Mammary epithelial cell (primary cell): ENCODE results near the gene ST6GAL2.

ENCODE experiments used
- EZH2 ChIP-seq: IDR thresholded peaks from 2 replicates; pipeline ENCODE4 v1.6.1; 2012; ENCODE audit warnings: low read length, inconsistent platforms, borderline replicate concordance
- TF ChIP-seq, protein P1 (sequence below), 2 donors: IDR thresholded peaks in 1 of 2; conservative IDR thresholded peaks in 1 of 2; 2 replicates each; pipeline ENCODE4 v1.5.1; 2011 to 2012; ENCODE audit warnings: inconsistent platforms in 2 of 2, low read length in 2 of 2, mild to moderate bottlenecking in 2 of 2, control low read depth in 1 of 2, low read depth in 1 of 2; ENCODE audit not compliant: insufficient read depth in 1 of 2; ENCODE audit errors: extremely low read depth in 1 of 2

DNA sequence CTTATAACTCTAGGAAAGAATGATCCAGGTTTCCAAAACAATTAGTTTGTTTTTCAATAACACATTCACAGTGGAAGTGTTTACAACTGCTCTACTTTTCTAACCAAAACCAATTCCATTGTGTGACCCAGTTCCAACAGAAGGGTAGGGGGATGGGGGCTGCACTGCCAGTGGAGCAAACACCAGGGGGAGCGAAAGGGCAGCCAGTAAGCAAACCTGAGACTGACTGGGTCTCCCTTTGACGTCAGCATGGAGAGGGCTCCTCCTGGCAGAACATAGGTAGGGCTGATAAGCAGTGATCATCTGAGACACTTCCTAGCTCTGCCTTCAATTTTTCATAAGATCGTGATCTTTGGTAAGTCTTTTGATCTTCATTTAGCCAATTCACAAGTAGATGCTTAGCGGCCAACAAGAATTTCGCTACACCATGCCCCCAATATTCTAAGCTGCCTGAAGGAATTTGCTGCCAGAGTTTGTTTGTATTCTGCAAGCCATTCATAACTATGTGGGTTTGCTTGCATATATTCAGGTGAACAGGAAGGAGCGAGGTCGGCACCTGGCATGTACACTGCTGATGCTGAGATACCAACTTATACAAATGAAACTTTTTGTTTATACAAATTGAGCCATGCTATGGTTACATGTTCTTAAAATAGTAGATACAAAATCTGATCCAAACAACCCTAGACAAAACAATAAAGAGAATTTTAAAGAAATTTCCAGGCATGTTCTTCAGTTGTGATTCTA lies 45.9 kb downstream of the ST6GAL2 start:
- TF ChIP-seq EZH2 = no peak
- TF ChIP-seq, protein P1, sequence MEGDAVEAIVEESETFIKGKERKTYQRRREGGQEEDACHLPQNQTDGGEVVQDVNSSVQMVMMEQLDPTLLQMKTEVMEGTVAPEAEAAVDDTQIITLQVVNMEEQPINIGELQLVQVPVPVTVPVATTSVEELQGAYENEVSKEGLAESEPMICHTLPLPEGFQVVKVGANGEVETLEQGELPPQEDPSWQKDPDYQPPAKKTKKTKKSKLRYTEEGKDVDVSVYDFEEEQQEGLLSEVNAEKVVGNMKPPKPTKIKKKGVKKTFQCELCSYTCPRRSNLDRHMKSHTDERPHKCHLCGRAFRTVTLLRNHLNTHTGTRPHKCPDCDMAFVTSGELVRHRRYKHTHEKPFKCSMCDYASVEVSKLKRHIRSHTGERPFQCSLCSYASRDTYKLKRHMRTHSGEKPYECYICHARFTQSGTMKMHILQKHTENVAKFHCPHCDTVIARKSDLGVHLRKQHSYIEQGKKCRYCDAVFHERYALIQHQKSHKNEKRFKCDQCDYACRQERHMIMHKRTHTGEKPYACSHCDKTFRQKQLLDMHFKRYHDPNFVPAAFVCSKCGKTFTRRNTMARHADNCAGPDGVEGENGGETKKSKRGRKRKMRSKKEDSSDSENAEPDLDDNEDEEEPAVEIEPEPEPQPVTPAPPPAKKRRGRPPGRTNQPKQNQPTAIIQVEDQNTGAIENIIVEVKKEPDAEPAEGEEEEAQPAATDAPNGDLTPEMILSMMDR (conservative IDR thresholded peaks at IDR 0.05 in 1 of 2, IDR thresholded peaks at IDR 0.05 in 1 of 2; ENCODE audit: extremely low read depth in 1 of 2, insufficient read depth in 1 of 2, low read depth in 1 of 2, low read length in 2 of 2) = no peak
